Fibroblast of the aortic adventitia (primary cell): ENCODE data around the gene CCDC174. TPM values are rescaled to one million over a fixed set of nuclear protein-coding genes. Genes with fewer than 3 reads are reported as not detected.

Experiments used
- DNase-seq: peaks from one replicate; pipeline ENCODE4 v3.0.0-alpha.2; 2010; ENCODE audit warnings: low read depth
- H3K4me3 ChIP-seq: 2 replicates; pipeline ENCODE4 v1.5.1; 2011; ENCODE audit warnings: low read depth, mild to moderate bottlenecking, control low read depth, low read length, moderate library complexity
- total RNA-seq: library from RNA; depleted of rRNA; stranded (reverse); fragments of >200 nt; gene quantifications from 2 replicates; pipeline ENCODE4 v1.2.3, GENCODE V29; 2012; ENCODE audit warnings: low replicate concordance
- TF ChIP-seq, protein P1 (sequence below): IDR thresholded peaks from 2 replicates; pipeline ENCODE4 v1.5.1; 2011; ENCODE audit warnings: mild to moderate bottlenecking, low read length, control low read depth, inconsistent platforms; ENCODE audit not compliant: insufficient read depth

The CCDC174 gene
- total RNA-seq, 1 donor, result 11.5 TPM

DNA sequence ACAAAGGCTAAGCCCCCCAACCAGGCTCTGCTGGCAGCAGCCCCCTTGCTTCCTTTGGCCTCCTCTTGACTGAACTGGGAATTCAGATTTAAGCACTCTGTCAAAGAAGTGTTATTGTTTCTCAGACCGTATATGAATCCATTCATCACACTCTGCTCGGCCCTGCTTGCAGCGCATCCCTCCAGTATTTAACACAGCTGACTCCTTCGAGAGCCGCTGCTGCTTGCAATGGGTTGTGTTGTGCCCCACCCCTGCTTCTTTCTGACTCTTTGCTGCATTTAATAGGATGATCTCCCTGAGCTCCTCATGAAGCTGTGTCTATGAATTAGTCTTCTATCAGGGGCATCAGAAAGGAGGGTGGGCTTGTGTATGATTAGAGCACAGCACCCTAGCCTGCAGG, 54.5 kb downstream of the CCDC174 start:
- no peak for DNase-seq
- no peak overlapping the region for H3K4me3 ChIP-seq
- TF ChIP-seq, protein P1, sequence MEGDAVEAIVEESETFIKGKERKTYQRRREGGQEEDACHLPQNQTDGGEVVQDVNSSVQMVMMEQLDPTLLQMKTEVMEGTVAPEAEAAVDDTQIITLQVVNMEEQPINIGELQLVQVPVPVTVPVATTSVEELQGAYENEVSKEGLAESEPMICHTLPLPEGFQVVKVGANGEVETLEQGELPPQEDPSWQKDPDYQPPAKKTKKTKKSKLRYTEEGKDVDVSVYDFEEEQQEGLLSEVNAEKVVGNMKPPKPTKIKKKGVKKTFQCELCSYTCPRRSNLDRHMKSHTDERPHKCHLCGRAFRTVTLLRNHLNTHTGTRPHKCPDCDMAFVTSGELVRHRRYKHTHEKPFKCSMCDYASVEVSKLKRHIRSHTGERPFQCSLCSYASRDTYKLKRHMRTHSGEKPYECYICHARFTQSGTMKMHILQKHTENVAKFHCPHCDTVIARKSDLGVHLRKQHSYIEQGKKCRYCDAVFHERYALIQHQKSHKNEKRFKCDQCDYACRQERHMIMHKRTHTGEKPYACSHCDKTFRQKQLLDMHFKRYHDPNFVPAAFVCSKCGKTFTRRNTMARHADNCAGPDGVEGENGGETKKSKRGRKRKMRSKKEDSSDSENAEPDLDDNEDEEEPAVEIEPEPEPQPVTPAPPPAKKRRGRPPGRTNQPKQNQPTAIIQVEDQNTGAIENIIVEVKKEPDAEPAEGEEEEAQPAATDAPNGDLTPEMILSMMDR, result no peak

DNA sequence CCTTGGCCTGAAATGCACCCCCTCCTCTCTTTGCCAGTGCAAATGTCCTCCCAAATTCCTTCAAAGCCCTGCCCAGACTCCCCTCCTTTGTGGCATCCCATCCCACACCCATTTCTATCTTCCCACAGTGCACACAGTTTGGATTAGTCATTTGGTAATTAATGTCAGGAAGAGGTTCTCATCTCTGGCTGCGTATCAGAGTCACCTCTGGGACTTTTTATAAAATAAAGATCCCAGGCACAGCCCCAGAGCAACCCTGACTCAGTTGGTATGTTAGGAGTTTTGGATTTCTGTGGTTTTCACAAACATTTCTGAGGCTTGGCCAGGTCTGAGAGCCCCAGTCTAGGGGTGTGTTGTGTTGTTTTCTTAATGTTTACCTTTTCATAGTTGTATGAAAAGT, 65.0 kb downstream of the CCDC174 start:
- TF ChIP-seq, protein P1, result no peak
- no peak overlapping the region for H3K4me3 ChIP-seq
- DNase-seq, result peak; percentile 35

DNA sequence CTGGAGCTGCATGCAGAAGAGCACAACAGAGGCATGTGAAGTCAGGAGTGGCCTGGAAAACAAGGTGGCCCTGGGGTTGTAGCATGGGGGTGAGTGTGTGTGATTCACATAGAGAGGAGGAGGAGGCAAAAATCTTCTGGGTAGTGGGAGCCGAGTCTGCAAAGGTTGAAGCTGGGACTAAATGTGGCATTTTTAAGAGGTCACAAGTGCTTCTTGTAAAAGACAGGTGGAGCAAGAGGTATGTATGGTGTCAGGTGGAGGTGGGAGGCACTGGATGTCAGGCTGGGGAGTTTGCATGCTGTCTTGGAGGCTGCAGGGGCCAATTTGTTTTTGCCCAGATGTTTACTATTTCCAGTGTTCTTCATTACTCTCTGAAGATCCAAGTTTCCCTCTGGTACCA, 65.7 kb downstream of the CCDC174 start:
- TF ChIP-seq, protein P1, result no peak
- no peak for DNase-seq
- H3K4me3 ChIP-seq, result no peak overlapping the region

DNA sequence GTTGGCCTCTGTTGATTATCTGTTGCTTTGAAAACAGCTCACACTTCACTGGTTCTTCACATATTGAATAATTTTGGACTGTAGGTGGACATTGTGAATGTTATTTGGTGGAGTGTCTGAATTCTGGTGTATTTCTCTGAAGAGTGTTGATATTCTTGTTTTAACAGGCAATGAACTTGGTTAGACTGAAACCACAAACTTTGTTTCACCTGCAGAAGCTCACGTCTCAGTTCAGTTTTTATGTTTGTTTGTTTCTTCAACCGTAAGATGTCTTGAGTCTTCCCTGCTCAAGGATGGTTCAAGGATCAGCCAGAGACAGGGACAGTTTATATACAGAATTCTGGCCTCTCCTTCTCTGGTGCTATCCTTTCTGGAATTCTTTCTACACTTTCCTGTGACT, 67.0 kb downstream of the CCDC174 start:
- no peak for DNase-seq
- no peak overlapping the region for H3K4me3 ChIP-seq
- TF ChIP-seq, protein P1, result no peak

DNA sequence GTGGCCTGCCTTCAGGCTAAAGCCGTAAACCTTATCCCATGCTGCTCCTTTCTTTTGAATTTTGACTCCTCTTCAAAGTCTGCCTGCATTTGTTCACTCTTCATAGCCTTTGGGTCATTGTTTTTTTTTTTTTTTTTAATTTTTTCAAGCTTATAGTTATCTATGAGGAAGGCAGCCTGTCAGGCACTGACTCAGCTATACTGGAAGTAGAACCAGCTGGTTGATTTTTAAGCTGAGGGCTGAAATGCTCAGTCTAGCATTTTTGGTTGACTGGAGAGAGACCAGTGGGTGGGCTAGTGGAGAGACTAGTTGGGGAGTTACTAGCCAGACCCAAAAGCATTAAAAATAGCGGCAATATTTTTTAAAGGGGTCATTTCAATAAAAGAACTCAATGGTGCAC, 67.4 kb downstream of the CCDC174 start:
- TF ChIP-seq, protein P1, result no peak
- DNase-seq, result peak; percentile 63
- no peak overlapping the region for H3K4me3 ChIP-seq

DNA sequence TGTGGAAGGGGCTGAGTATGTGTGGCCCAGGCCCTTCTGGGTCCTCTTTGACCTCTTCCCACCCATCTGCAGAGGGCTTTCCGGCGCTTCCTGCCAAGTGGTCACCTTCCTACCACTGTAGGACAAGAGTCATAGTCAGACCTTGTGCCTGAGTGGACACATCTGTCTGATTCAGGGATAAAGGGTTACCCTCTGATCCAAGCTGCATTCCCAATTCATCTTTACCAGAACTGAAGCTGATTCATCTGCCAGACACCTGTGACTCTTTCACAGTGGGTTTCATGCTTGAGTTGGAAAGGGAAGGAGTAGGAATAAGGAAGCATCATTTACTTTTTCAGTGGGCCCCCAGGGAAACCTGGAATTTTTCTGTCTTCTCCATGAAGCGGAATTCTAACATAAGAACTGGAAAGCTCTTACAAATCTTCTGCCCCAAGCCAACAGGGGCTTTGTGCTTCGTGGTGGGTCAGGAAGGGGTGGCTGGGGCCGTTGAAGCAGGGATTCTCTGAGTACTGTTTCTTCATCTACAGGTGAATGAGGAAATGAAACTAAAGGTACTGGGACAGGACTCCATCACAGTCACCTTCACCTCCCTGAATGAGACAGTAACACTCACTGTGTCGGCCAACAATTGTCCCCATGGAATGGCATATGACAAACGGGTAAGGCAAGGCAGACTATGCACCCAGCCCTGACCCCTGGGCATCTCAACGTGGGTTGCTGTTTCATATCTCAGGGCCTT, 69.7 kb downstream of the CCDC174 start:
- no peak for DNase-seq
- H3K4me3 ChIP-seq, result no peak overlapping the region
- TF ChIP-seq, protein P1, result no peak

Other genes with a start within 250 kb of the CCDC174 start
- gene SLC6A6, start 249.2 kb upstream of the CCDC174 start, total RNA-seq, result 5.9 and 31.4 TPM in 2 replicates
- gene GRIP2, start 111.4 kb upstream of the CCDC174 start, total RNA-seq, result 0.90 TPM in 2 replicates
- gene C3orf20, start 23.4 kb downstream of the CCDC174 start, total RNA-seq, result not detected in 2 replicates
- 0.18 and 3.9 TPM in 2 replicates for gene FGD5, start 167.2 kb downstream of the CCDC174 start, total RNA-seq